ENCODE data around the gene KRTCAP2. TPM values are rescaled to one million over a fixed set of nuclear protein-coding genes. Genes with fewer than 3 reads are reported as not detected.
A peak's percentile ranks its signal among the peaks of the same experiment; 100 is the strongest.
"Not testable (repeated sequence)": the region's sequence is repeated elsewhere in the genome, so short reads cannot be mapped to it uniquely, and the experiment has no call there.

Gene KRTCAP2
- total RNA-seq, 1 donor, result 65.6 TPM

DNA sequence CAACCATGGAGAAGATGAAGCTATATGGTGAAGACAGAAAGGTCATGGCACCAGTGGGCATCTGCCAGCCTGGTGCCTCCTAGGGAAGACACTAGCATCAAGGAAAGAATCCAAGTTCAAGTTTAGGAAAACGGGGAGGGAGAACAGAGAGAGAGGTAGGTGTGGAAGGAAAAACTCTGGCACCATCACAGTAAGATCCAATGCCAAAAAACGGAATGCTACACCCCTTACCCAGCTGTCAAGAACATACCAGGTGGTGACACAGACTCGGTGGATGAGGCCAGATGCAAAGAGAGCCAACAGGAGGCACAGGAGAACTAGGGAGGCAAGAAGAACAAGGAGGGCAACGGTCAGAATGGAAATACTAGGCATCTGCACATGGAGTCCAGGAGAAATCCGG lies 3.6 kb downstream of the KRTCAP2 start:
- H3K4me3 ChIP-seq (ENCODE audit: low read depth, low read length), result no peak overlapping the region
- no peak for DNase-seq (ENCODE audit: low read depth)
- TF ChIP-seq, protein P1, sequence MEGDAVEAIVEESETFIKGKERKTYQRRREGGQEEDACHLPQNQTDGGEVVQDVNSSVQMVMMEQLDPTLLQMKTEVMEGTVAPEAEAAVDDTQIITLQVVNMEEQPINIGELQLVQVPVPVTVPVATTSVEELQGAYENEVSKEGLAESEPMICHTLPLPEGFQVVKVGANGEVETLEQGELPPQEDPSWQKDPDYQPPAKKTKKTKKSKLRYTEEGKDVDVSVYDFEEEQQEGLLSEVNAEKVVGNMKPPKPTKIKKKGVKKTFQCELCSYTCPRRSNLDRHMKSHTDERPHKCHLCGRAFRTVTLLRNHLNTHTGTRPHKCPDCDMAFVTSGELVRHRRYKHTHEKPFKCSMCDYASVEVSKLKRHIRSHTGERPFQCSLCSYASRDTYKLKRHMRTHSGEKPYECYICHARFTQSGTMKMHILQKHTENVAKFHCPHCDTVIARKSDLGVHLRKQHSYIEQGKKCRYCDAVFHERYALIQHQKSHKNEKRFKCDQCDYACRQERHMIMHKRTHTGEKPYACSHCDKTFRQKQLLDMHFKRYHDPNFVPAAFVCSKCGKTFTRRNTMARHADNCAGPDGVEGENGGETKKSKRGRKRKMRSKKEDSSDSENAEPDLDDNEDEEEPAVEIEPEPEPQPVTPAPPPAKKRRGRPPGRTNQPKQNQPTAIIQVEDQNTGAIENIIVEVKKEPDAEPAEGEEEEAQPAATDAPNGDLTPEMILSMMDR (IDR thresholded peaks at IDR 0.05; ENCODE audit: insufficient read depth, low read depth, low read length), result no peak

DNA sequence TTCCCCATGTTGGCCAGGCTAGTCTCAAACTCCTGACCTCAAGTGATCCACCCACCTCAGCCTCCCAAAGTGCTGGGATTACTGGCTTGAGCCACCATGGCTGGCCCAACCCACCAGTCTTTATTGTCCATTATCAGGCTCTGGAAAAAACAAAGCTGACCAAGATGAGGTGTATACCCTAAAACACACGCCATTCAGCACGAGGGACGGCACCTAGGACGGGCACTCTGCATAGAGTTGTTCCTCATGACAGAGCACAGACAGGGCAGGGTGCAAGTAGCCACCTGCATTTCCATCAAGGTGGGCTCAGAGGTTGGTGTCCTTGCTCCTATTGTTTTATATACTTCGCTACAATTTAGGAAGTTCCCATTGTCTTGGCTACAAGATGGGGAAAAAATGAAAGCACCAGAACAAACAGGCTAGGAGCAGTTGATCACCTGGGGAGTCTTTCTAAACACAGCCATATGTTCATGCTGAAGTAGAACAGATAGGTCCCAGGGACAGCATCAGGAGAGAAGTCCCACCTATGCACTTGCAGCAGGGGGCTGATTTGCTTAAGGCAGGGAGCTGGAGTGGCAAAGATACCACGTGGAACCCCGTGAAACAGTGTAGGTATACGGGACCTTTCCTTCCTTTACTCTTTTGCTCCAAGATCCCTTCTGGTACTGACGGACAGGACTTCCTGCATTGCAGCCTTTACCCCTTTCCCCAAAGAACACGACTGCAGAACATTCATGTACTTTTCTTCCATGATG lies 4.5 kb downstream of the KRTCAP2 start:
- no peak for DNase-seq (ENCODE audit: low read depth)
- no peak overlapping the region for H3K4me3 ChIP-seq (ENCODE audit: low read depth, low read length)
- TF ChIP-seq, protein P1 (IDR thresholded peaks at IDR 0.05; ENCODE audit: insufficient read depth, low read depth, low read length), result no peak

DNA sequence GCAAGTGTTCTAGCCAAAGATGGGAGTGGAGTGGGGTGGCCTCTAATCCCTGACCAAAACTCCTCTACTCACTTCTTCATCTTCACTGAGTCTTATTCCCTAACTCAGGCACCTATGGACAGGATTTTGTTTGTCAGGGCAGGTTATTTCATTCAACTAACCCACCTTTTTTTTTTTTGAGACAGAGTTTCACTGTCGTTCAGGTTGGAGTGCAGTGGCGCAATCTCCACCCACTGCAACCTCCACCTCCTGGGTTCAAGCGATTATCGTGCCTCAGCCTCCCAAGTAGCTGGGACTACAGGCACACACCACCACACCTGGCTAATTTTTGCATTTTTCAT lies 5.0 kb downstream of the KRTCAP2 start:
- not testable (repeated sequence) for H3K4me3 ChIP-seq (ENCODE audit: low read depth, low read length); DNase-seq (ENCODE audit: low read depth)

DNA sequence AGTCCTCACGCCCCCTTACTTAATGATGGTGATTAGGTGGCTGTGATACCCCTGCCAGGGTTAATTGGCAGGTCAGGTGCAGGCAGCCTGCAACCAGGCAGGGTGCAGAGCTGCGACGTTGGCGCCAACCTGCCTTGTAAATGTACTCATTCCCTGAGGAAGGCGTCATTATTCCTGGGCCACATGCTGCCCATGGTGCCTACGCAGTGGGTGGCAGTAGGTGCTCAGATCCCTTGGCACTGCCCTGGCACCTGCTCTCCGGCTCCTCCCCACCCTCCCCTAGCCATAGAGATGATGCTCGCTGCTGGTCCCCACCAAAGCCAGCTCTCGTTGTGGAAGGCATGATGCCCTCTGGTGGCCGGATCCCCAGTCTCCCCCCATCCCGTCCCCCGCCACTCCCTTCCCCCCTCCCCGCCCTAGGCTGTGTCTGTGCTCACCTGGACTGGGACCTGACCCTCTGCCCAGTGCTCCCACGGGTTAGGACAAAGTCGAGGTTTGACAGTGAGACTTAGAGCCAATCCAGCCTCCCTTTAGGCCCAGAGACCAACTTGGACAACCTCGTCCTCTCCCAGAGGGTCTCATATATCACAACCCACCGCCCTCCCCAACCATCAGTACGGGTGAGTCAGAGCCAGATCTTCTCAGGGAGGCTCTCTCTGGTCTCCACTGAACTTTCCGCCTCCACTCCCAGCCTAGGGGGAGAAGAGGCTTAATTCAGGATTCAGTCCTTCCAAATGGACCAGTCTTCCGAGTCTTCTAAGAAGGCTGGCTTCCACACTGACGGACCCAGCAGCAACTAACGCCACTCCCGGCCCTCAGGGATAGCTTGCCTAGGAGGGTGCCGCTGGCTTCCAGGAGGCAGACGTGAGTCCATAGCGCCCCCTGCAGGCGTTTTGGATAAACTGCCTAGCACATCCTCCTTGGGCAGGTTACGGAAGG lies 5.7 kb downstream of the KRTCAP2 start:
- peak; percentile 86 for DNase-seq (ENCODE audit: low read depth)
- no peak overlapping the region for H3K4me3 ChIP-seq (ENCODE audit: low read depth, low read length)
- TF ChIP-seq, protein P1 (IDR thresholded peaks at IDR 0.05; ENCODE audit: insufficient read depth, low read depth, low read length), result peak; percentile 90

DNA sequence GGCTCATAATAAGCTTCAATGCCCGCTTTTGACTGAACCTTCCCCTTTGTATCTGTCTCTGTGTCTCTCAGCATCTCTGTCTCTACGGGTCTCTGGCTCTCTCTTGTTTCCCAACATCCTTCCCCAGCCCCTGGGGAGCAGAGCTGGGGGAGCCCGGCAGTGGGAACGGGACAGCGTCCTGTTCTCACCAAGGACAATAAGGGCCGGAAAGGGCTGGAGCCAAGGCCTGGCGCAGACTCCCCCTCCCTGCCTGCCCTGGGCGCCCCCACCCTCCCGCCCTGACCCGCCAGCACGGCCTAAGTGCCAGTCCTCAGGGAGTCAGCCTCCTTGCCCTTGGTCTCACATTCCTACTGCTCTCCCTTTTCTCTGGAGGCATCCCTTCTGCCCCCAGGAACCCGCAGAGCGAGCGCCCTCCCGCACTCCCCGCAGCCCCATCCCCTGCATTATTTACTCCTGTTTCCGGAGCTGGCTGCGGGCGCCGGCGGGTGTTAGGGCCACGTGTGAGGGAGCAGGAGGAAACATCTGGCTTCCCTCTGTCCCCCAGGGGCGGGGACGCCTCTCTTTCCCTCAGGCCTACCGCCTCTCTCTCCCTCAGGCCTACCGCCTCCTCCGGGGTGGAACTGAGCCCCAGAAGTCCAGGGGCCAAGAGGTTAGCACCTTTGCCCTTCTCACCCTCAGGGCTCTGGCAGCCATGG lies 6.5 kb downstream of the KRTCAP2 start:
- H3K4me3 ChIP-seq (ENCODE audit: low read depth, low read length), result no peak overlapping the region
- TF ChIP-seq, protein P1 (IDR thresholded peaks at IDR 0.05; ENCODE audit: insufficient read depth, low read depth, low read length), result no peak
- DNase-seq (ENCODE audit: low read depth), result peak; percentile 39

DNA sequence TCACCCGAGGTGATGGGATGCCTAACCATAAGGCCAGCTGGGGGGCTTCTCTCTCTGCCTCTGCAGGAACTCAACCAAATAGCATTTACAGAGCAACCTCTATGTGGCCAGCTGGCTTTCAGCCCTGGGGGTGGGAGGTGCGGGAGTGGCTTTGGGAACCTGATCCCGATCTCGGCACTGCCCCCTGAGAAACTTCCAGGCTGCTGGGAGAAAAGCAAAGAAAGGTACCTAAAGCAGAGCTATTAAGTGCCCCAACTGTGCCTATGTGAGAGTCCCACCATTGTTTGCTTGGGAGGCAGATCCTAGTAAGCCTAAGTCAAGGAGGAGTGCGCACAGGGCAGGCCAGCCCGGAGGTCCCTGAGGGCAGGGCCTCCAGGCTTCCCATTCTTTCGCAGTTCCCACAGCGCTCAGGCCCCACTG lies 7.0 kb downstream of the KRTCAP2 start:
- DNase-seq (ENCODE audit: low read depth), result no peak
- TF ChIP-seq, protein P1 (IDR thresholded peaks at IDR 0.05; ENCODE audit: insufficient read depth, low read depth, low read length), result no peak

DNA sequence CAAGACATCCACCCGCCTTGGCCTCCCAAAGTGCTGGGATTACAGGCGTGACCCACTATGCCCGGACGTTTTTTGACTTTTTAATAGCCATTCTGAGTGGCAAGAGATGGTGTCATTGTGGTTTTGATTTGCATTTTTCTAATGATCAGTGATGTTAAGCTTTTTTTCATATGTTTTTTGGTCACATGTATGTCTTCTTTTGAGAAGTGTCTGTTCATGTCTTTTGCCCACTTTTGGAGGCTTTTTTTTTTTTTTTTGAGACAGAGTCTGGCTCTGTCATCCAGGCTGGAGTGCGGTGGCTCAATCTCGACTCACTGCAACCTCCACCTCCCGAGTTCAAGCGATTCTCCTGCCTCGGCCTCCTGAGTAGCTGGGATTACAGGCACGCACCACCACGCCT lies 8.5 kb downstream of the KRTCAP2 start:
- H3K4me3 ChIP-seq (ENCODE audit: low read depth, low read length); DNase-seq (ENCODE audit: low read depth): not testable (repeated sequence)

More for the DNA sequence above, 7.0 kb downstream of the KRTCAP2 start:
- H3K4me3 ChIP-seq (ENCODE audit: low read depth, low read length), result no peak overlapping the region

DNA sequence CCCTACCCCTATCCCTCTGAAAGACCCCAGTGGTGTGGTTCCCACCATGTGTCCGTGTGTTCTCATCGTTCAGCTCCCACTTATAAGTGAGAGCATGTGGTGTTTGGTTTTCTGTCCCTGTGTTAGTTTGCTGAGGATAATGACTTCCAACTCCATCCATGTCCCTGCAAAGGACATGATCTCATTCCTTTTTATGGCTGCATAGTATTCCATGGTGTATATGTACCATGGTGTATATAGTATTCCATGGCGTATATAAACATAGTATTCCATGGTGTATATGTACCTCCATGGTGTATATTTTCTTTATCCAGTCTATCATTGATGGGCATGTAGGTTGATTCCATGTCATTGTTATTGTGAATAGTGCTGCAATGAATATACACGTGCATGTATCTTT lies 9.3 kb downstream of the KRTCAP2 start:
- DNase-seq (ENCODE audit: low read depth); H3K4me3 ChIP-seq (ENCODE audit: low read depth, low read length): not testable (repeated sequence)

DNA sequence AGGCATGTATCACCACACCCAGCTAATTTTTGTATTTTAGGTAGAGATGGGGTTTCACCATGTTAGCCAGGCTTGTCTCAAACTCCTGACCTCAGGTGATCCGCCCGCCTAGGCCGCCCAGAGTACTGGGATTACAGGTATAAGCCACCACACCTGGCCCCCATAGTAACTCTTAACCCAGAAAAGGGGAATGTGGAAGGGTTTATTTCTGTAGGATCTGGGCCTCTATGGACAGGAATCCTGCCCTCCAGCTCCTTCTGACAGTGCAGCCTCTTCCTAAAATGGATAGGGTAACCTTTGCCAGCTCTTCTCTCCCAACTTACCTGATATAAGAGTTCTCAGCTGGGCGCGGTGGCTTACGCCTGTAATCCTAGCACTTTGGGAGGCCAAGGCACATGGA lies 10.5 kb downstream of the KRTCAP2 start:
- DNase-seq (ENCODE audit: low read depth); H3K4me3 ChIP-seq (ENCODE audit: low read depth, low read length): not testable (repeated sequence)
